Forelimb muscle (tissue), 1 donor: Measurements from ENCODE around the gene SARNP. TPM values are rescaled to one million over a fixed set of nuclear protein-coding genes. Genes with fewer than 3 reads are reported as not detected.
"Not testable (repeated sequence)": the region's sequence is repeated elsewhere in the genome, so short reads cannot be mapped to it uniquely, and the experiment has no call there.

Experiments
- DNase-seq: peaks from one replicate; pipeline ENCODE4 v3.0.0-alpha.2; 2013; ENCODE audit warnings: low read depth
- polyA plus RNA-seq: library from polyadenylated mRNA; unstranded; fragments of 120-200 nt; gene quantifications from one replicate; pipeline ENCODE4 v1.2.1, GENCODE V29; 2013; ENCODE audit not compliant: insufficient read length

The SARNP gene
- polyA plus RNA-seq, 1 donor = 68.8 TPM

- DNase-seq = no peak
Observed at GRCh38 chr12:55797068-55797467, 20.5 kb downstream of the SARNP start.

- DNase-seq = no peak
Observed at GRCh38 chr12:55795950-55796349, 21.6 kb downstream of the SARNP start.

- DNase-seq = no peak
Observed at GRCh38 chr12:55789893-55790292, 27.6 kb downstream of the SARNP start.

GRCh38 chr12:55789171-55789570 lies 28.4 kb downstream of the SARNP start:
- DNase-seq = no peak

GRCh38 chr12:55788546-55788945 lies 29.0 kb downstream of the SARNP start:
- no peak for DNase-seq

GRCh38 chr12:55780685-55781084 lies 36.8 kb downstream of the SARNP start:
- DNase-seq = no peak

GRCh38 chr12:55777856-55778255 lies 39.7 kb downstream of the SARNP start:
- DNase-seq = no peak

- DNase-seq = no peak
Observed at GRCh38 chr12:55771736-55772135, 45.8 kb downstream of the SARNP start.

- DNase-seq = no peak
Observed at GRCh38 chr12:55767156-55767555, 50.4 kb downstream of the SARNP start.

- no peak for DNase-seq
Observed at GRCh38 chr12:55765736-55766290, 51.7 kb downstream of the SARNP start.

GRCh38 chr12:55762646-55763045 lies 54.9 kb downstream of the SARNP start:
- no peak for DNase-seq

GRCh38 chr12:55760663-55761062 lies 56.9 kb downstream of the SARNP start:
- DNase-seq = no peak

GRCh38 chr12:55758575-55758974 lies 58.9 kb downstream of the SARNP start:
- not testable (repeated sequence) for DNase-seq

- DNase-seq = no peak
Observed at GRCh38 chr12:55757701-55758100, 59.8 kb downstream of the SARNP start.

GRCh38 chr12:55755246-55755645 lies 62.3 kb downstream of the SARNP start:
- DNase-seq = no peak

- DNase-seq = no peak
Observed at GRCh38 chr12:55748230-55748993, 69.1 kb downstream of the SARNP start.

- no peak for DNase-seq
Observed at GRCh38 chr12:55746913-55747231, 70.7 kb downstream of the SARNP start.

GRCh38 chr12:55746174-55746912 lies 71.2 kb downstream of the SARNP start:
- no peak for DNase-seq

- DNase-seq = no peak
Observed at GRCh38 chr12:55745361-55746173, 72.0 kb downstream of the SARNP start.

GRCh38 chr12:55744340-55745030 lies 73.0 kb downstream of the SARNP start:
- no peak for DNase-seq
